HEK293 (cell line): ENCODE results near the gene MAN1B1.

Experiments
- CTCF ChIA-PET: fragments of 350-600 bp; formaldehyde crosslinking; extraction: SDS; loops from one replicate; lab custom pipeline; 2021; ENCODE audit warnings: antibody characterized with exemption; lab: Yijun Ruan, JAX
- POLR2A ChIA-PET: fragments of 300-600 bp; formaldehyde crosslinking; extraction: SDS; loops from one replicate; lab custom pipeline; 2020; ENCODE audit warnings: antibody characterized with exemption, inconsistent platforms; lab: Yijun Ruan, JAX
- H3K27ac ChIP-seq: fragments of 200-500 bp; sonication (Bioruptor generic); 2 replicates; pipeline ENCODE4 v1.5.1; 2014; ENCODE audit warnings: low read depth, low read length, control low read depth, inconsistent platforms; ENCODE audit errors: extremely low read depth
- H3K36me3 ChIP-seq, 2 experiments: fragments of 200-500 bp in 1 of 2; sonication (Bioruptor generic) in 1 of 2; 1 replicate in 1 of 2; 2 replicates in 1 of 2; pipeline ENCODE4 v1.5.1; 2014 to 2017; ENCODE audit warnings: inconsistent platforms in 2 of 2, low read length in 2 of 2; ENCODE audit not compliant: control insufficient read depth in 2 of 2, insufficient read depth in 1 of 2
- H3K4me1 ChIP-seq: fragments of 200-500 bp; sonication (Bioruptor generic); 2 replicates; pipeline ENCODE4 v1.5.1; 2014; ENCODE audit warnings: mild to moderate bottlenecking, low read length, inconsistent platforms; ENCODE audit not compliant: control insufficient read depth, insufficient read depth
- H3K4me3 ChIP-seq: 2 replicates; pipeline ENCODE4 v1.5.1; 2011; ENCODE audit warnings: low read depth, mild to moderate bottlenecking, control low read depth, low read length, moderate library complexity
- H3K9me3 ChIP-seq: fragments of 200-500 bp; sonication (Bioruptor generic); 2 replicates; pipeline ENCODE4 v1.5.1; 2014; ENCODE audit warnings: low read depth, low read length, inconsistent platforms; ENCODE audit not compliant: control insufficient read depth, insufficient read depth
- GLI2 ChIP-seq: fragments of 450-650 bp; formaldehyde crosslinking; IDR thresholded peaks from 2 replicates; pipeline ENCODE4; 2017; ENCODE audit warnings: missing biosample characterization, missing genetic modification characterization, low read depth, borderline replicate concordance
- GLI4 ChIP-seq: fragments of 450-650 bp; formaldehyde crosslinking; IDR thresholded peaks from 2 replicates; pipeline ENCODE4 v1.5.1; 2016; ENCODE audit warnings: missing biosample characterization, missing genetic modification characterization
- GLIS2 ChIP-seq: fragments of 450-650 bp; formaldehyde crosslinking; IDR thresholded peaks from 2 replicates; pipeline ENCODE4 v1.5.1; 2016; ENCODE audit warnings: missing biosample characterization, missing genetic modification characterization
- INSM2 ChIP-seq: fragments of 450-650 bp; formaldehyde crosslinking; IDR thresholded peaks from 2 replicates; pipeline ENCODE4 v1.5.1; 2016; ENCODE audit warnings: missing biosample characterization, missing genetic modification characterization
- MZF1 ChIP-seq: fragments of 450-650 bp; formaldehyde crosslinking; IDR thresholded peaks from 2 replicates; pipeline ENCODE4 v1.5.1; 2017; ENCODE audit warnings: missing biosample characterization, missing genetic modification characterization, borderline replicate concordance
- PATZ1 ChIP-seq: fragments of 450-650 bp; formaldehyde crosslinking; IDR thresholded peaks from 2 replicates; pipeline ENCODE4 v1.5.1; 2016; ENCODE audit warnings: missing biosample characterization, missing genetic modification characterization
- ZBTB11 ChIP-seq: fragments of 450-650 bp; formaldehyde crosslinking; conservative IDR thresholded peaks from 2 replicates; pipeline ENCODE4 v1.5.1; 2016; ENCODE audit warnings: low read depth, missing biosample characterization, missing genetic modification characterization
- ZBTB20 ChIP-seq: fragments of 450-650 bp; formaldehyde crosslinking; IDR thresholded peaks from 2 replicates; pipeline ENCODE4 v1.5.1; 2016; ENCODE audit warnings: missing biosample characterization, missing genetic modification characterization
- ZNF148 ChIP-seq: fragments of 450-650 bp; formaldehyde crosslinking; IDR thresholded peaks from 2 replicates; pipeline ENCODE4 v1.5.0; 2017; ENCODE audit warnings: missing biosample characterization, missing genetic modification characterization, borderline replicate concordance
- ZNF174 ChIP-seq: fragments of 450-650 bp; formaldehyde crosslinking; IDR thresholded peaks from 2 replicates; pipeline ENCODE4 v1.5.0; 2017; ENCODE audit warnings: missing biosample characterization, mild to moderate bottlenecking, missing genetic modification characterization
- ZNF184 ChIP-seq: fragments of 450-650 bp; IDR thresholded peaks from 2 replicates; pipeline ENCODE4 v1.5.1; 2018; ENCODE audit warnings: missing biosample characterization, mild to moderate bottlenecking, missing genetic modification characterization
- ZNF221 ChIP-seq: fragments of 450-650 bp; formaldehyde crosslinking; IDR thresholded peaks from 2 replicates; pipeline ENCODE4 v1.5.1; 2017; ENCODE audit warnings: missing biosample characterization, missing genetic modification characterization, borderline replicate concordance
- ZNF266 ChIP-seq: fragments of 450-650 bp; formaldehyde crosslinking; IDR thresholded peaks from 2 replicates; pipeline ENCODE4 v1.5.1; 2016; ENCODE audit warnings: missing biosample characterization, missing genetic modification characterization, low read depth
- ZNF335 ChIP-seq: fragments of 450-650 bp; formaldehyde crosslinking; conservative IDR thresholded peaks from 2 replicates; pipeline ENCODE4 v1.5.1; 2016; ENCODE audit warnings: missing biosample characterization, missing genetic modification characterization
- ZNF660 ChIP-seq: fragments of 450-650 bp; IDR thresholded peaks from 2 replicates; pipeline ENCODE4 v1.5.1; 2018; ENCODE audit warnings: missing biosample characterization, mild to moderate bottlenecking, missing genetic modification characterization
- ZNF76 ChIP-seq: fragments of 450-650 bp; formaldehyde crosslinking; IDR thresholded peaks from 2 replicates; pipeline ENCODE4; 2016; ENCODE audit warnings: low read depth, missing biosample characterization, missing genetic modification characterization, borderline replicate concordance
- ZSCAN30 ChIP-seq: fragments of 450-650 bp; IDR thresholded peaks from 2 replicates; pipeline ENCODE4 v1.5.1; 2018; ENCODE audit warnings: missing biosample characterization, mild to moderate bottlenecking, missing genetic modification characterization, moderate library complexity

MAN1B1 gene

GRCh38 chr9:137083394-137084004 lies 3.3 kb upstream of the MAN1B1 start (continued):
- TF ChIP-seq ZNF266 (tag by site-specific recombination) (no peak), ZNF174 (tag by site-specific recombination) (no peak), INSM2 (tag by site-specific recombination) (peak; percentile 41; the same call in 1 of the 2 replicates)

- POLR2A ChIA-PET = interaction anchor here (0.6 to 7.8 kb wide), 3 partner anchors 15 to 156 kb away, joined by 3 to 137 read pairs (median 3); partner anchors contain the start of genes SAPCD2 and TUBB4B
- TF ChIP-seq GLIS2 = 0 out of 2 replicates have a peak, but pooled peaks have one; percentile 24
- no peak for TF ChIP-seq MZF1 (tag by site-specific recombination)
These were observed 2.3 kb upstream of the MAN1B1 start for GRCh38 chr9:137084526-137084925.

GRCh38 chr9:137085920-137086530 lies 760 bp upstream of the MAN1B1 start:
- POLR2A ChIA-PET = interaction anchor here (0.6 to 7.8 kb wide), 31 partner anchors 9 to 373 kb away, joined by 3 to 137 read pairs (median 5); partner anchors contain the start of genes ANAPC2, NELFB, NSMF and PAXX

More at GRCh38 chr9:137084526-137084925, 2.3 kb upstream of the MAN1B1 start:
- Histone ChIP-seq H3K27ac (no peak overlapping the region), H3K9me3 (no peaks in the 10 kb centered on the region), H3K4me3 (no peak overlapping the region), H3K36me3 (peaks cover 0 to 50% of the 10 kb centered on the region in 2 experiments; a peak in 1 of 3 replicates), H3K4me1 (0 out of 2 replicates have a peak, but pooled peaks cover 3% of the 10 kb centered on the region)
- CTCF ChIA-PET = interaction anchor here (0.8 to 5.9 kb wide), 6 partner anchors 14 to 297 kb away, joined by 3 to 34 read pairs (median 6); no protein-coding TSS in a partner anchor

GRCh38 chr9:137087409-137087925 lies 682 bp downstream of the MAN1B1 start:
- peak overlapping the region; percentile 70; the same call in 1 of the 2 replicates for H3K27ac ChIP-seq
- CTCF ChIA-PET = interaction anchor here (0.6 to 3.3 kb wide), 14 partner anchors 11 to 197 kb away, joined by 3 to 26 read pairs (median 4); partner anchors contain the start of genes RNF224 and UAP1L1
- POLR2A ChIA-PET = interaction anchor here (0.7 to 7.8 kb wide), 29 partner anchors 8 to 517 kb away, joined by 3 to 137 read pairs (median 5); partner anchors contain the start of genes ANAPC2, NELFB, NPDC1 and NSMF
- H3K4me1 ChIP-seq = 0 out of 2 replicates have a peak, but pooled peaks cover 3% of the 10 kb centered on the region
- H3K4me3 ChIP-seq = peak overlapping the region; percentile 57
- no peaks in the 10 kb centered on the region for H3K9me3 ChIP-seq
- peaks cover 0 to 43% of the 10 kb centered on the region in 2 experiments; a peak in 2 of 3 replicates for H3K36me3 ChIP-seq
- peak; percentile 17 for TF ChIP-seq ZNF335 (tag by site-specific recombination)
- TF ChIP-seq ZBTB11 = peak; percentile 77
- peak; percentile 26; the same call in 1 of the 2 replicates for TF ChIP-seq ZNF76 (tag by site-specific recombination)
- no peak for TF ChIP-seq ZNF148 (tag by site-specific recombination)
- TF ChIP-seq PATZ1 (tag by site-specific recombination) = 0 out of 2 replicates have a peak, but pooled peaks have one; percentile 5
- TF ChIP-seq ZBTB20 = peak; percentile 66; the same call in 1 of the 2 replicates
- TF ChIP-seq GLIS2 = peak; percentile 71
- no peak for TF ChIP-seq GLI4 (tag by site-specific recombination)
- no peak for TF ChIP-seq GLI2 (tag by site-specific recombination)

More at GRCh38 chr9:137085920-137086530, 760 bp upstream of the MAN1B1 start:
- CTCF ChIA-PET = interaction anchor here (0.6 to 5.9 kb wide), 16 partner anchors 9 to 349 kb away, joined by 3 to 34 read pairs (median 5); partner anchors contain the start of genes RNF224, SAPCD2 and UAP1L1
- H3K36me3 ChIP-seq = peaks cover 0 to 45% of the 10 kb centered on the region in 2 experiments; a peak in 1 of 3 replicates
- 0 out of 2 replicates have a peak, but pooled peaks cover 3% of the 10 kb centered on the region for H3K4me1 ChIP-seq
- H3K27ac ChIP-seq = peak overlapping the region; percentile 67; the same call in 1 of the 2 replicates
- TF ChIP-seq ZSCAN30 (tag by site-specific recombination) (0 out of 2 replicates have a peak, but pooled peaks have one; percentile 24), ZNF221 (tag by site-specific recombination) (no peak), ZNF660 (tag by site-specific recombination) (0 out of 2 replicates have a peak, but pooled peaks have one; percentile 21), ZNF184 (tag by site-specific recombination) (no peak)
- no peaks in the 10 kb centered on the region for H3K9me3 ChIP-seq
- peak overlapping the region; percentile 40 for H3K4me3 ChIP-seq
